Liver (tissue), 9 donors: ENCODE data around the gene SERHL2. TPM values are rescaled to one million over a fixed set of nuclear protein-coding genes. Genes with fewer than 3 reads are reported as not detected.

Experiments
- DNase-seq: peaks from one replicate; pipeline ENCODE4 v3.0.0-alpha.2; 2017; ENCODE audit warnings: low spot score
- H3K27ac ChIP-seq, 2 donors: one replicate each; pipeline ENCODE4 v1.7.0; 2013; ENCODE audit warnings: inconsistent platforms in 2 of 2, low read length in 2 of 2, control low read depth in 1 of 2, low read depth in 1 of 2, mild to moderate bottlenecking in 1 of 2
- H3K27me3 ChIP-seq, 4 donors: one replicate each; pipeline versions ENCODE4 v1.6.1 to v1.7.0; 2013; ENCODE audit warnings: low read length in 3 of 4, inconsistent platforms in 1 of 4, mild to moderate bottlenecking in 1 of 4, moderate library complexity in 1 of 4; ENCODE audit not compliant: control insufficient read depth in 4 of 4, insufficient read depth in 4 of 4
- H3K36me3 ChIP-seq, 4 donors: one replicate each; pipeline versions ENCODE4 v1.6.1 to v1.7.0; 2013; ENCODE audit warnings: low read length in 3 of 4, mild to moderate bottlenecking in 3 of 4, low read depth in 1 of 4, moderate library complexity in 1 of 4; ENCODE audit not compliant: control insufficient read depth in 4 of 4, insufficient read depth in 3 of 4
- H3K4me1 ChIP-seq, 4 donors: one replicate each; pipeline versions ENCODE4 v1.6.1 to v1.7.0; 2013; ENCODE audit warnings: low read length in 3 of 4, mild to moderate bottlenecking in 3 of 4, moderate library complexity in 1 of 4; ENCODE audit not compliant: control insufficient read depth in 4 of 4, insufficient read depth in 4 of 4
- H3K4me3 ChIP-seq, 3 donors: one replicate each; pipeline versions ENCODE4 v1.6.1 to v1.7.0; 2013; ENCODE audit warnings: low read length in 3 of 3, control low read depth in 1 of 3, low read depth in 1 of 3, mild to moderate bottlenecking in 1 of 3
- H3K9ac ChIP-seq, 2 donors: one replicate each; pipeline ENCODE4 v1.7.0; 2013; ENCODE audit warnings: low read length in 2 of 2, mild to moderate bottlenecking in 2 of 2, moderate library complexity in 2 of 2, control low read depth in 1 of 2, low read depth in 1 of 2
- H3K9me3 ChIP-seq, 4 donors: one replicate each; pipeline versions ENCODE4 v1.6.1 to v1.7.0; 2013; ENCODE audit warnings: low read length in 3 of 4; ENCODE audit not compliant: control insufficient read depth in 4 of 4
- EGR1 ChIP-seq, 2 donors: IDR thresholded peaks; 2 replicates each; pipeline ENCODE4 v1.6.1; 2016 to 2018; ENCODE audit warnings: antibody characterized with exemption in 2 of 2, low read depth in 2 of 2
- FOXA1 ChIP-seq: IDR thresholded peaks from 2 replicates; pipeline ENCODE4 v1.6.1; 2016; ENCODE audit warnings: antibody characterized with exemption
- FOXA2 ChIP-seq: IDR thresholded peaks from 2 replicates; pipeline ENCODE4 v1.6.1; 2016; ENCODE audit warnings: antibody characterized with exemption
- GABPA ChIP-seq, 2 donors: IDR thresholded peaks in 1 of 2; conservative IDR thresholded peaks in 1 of 2; 2 replicates each; pipeline ENCODE4 v1.6.1; 2016; ENCODE audit warnings: antibody characterized with exemption in 2 of 2, mild to moderate bottlenecking in 1 of 2, moderate library complexity in 1 of 2
- HNF4A ChIP-seq, 2 donors: conservative IDR thresholded peaks; 2 replicates each; pipeline ENCODE4 v1.6.1; 2016; ENCODE audit warnings: antibody characterized with exemption in 2 of 2, mild to moderate bottlenecking in 2 of 2
- HNF4G ChIP-seq: IDR thresholded peaks from 2 replicates; pipeline ENCODE4 v1.6.1; 2016; ENCODE audit warnings: antibody characterized with exemption
- JUND ChIP-seq, 2 donors: IDR thresholded peaks; 2 replicates each; pipeline ENCODE4 v1.6.1; 2016; ENCODE audit warnings: antibody characterized with exemption in 2 of 2
- MAX ChIP-seq: IDR thresholded peaks from 2 replicates; pipeline ENCODE4 v1.6.1; 2016; ENCODE audit warnings: antibody characterized with exemption
- NR2F2 ChIP-seq: IDR thresholded peaks from 2 replicates; pipeline ENCODE4 v1.6.1; 2016; ENCODE audit warnings: antibody characterized with exemption
- RAD21 ChIP-seq, 2 donors: IDR thresholded peaks; 2 replicates each; pipeline ENCODE4 v1.6.1; 2016; ENCODE audit warnings: antibody characterized with exemption in 2 of 2, mild to moderate bottlenecking in 2 of 2
- REST ChIP-seq: IDR thresholded peaks from 2 replicates; pipeline ENCODE4 v1.6.1; 2016; ENCODE audit warnings: antibody characterized with exemption, mild to moderate bottlenecking
- RXRA ChIP-seq, 2 donors: IDR thresholded peaks; 2 replicates each; pipeline ENCODE4 v1.6.1; 2017 to 2018; ENCODE audit warnings: antibody characterized with exemption in 2 of 2, mild to moderate bottlenecking in 1 of 2
- SP1 ChIP-seq: IDR thresholded peaks from 2 replicates; pipeline ENCODE4 v1.6.1; 2018; ENCODE audit warnings: antibody characterized with exemption, mild to moderate bottlenecking
- TAF1 ChIP-seq: conservative IDR thresholded peaks from 2 replicates; pipeline ENCODE4 v1.6.1; 2016; ENCODE audit warnings: antibody characterized with exemption, mild to moderate bottlenecking
- YY1 ChIP-seq: IDR thresholded peaks from 2 replicates; pipeline ENCODE4 v1.6.1; 2016; ENCODE audit warnings: antibody characterized with exemption, mild to moderate bottlenecking
- ZBTB33 ChIP-seq: IDR thresholded peaks from 2 replicates; pipeline ENCODE4 v1.6.1; 2016; ENCODE audit warnings: antibody characterized with exemption
- WGBS: extraction: QIAGEN DNeasy Blood & Tissue Kit; methylation state at CpG from one replicate; pipeline ENCODE4 v1.1.7; 2013; 5-methylcytosine and 5-hydroxymethylcytosine counted together
- polyA plus RNA-seq, 2 donors: library from polyadenylated mRNA; stranded (reverse) in 1 of 2; unstranded in 1 of 2; fragments of 200-250 nt in 1 of 2; fragments of >200 nt in 1 of 2; fragmentation: Nextera tagmentation in 1 of 2; extraction: Ambion mirVana in 1 of 2; gene quantifications; one replicate each; pipeline versions ENCODE4 v1.2.1 to v1.2.3, GENCODE V29; 2013 to 2015
- total RNA-seq, 2 donors: library from RNA; depleted of rRNA; stranded (reverse); fragments of >200 nt; gene quantifications; one replicate each; pipeline ENCODE4 v1.2.3, GENCODE V29; 2014
- TF ChIP-seq, protein P1 (sequence below): IDR thresholded peaks from 2 replicates; pipeline ENCODE4 v1.6.1; 2016; ENCODE audit warnings: antibody characterized with exemption
- TF ChIP-seq, protein P2 (sequence below): fragments of 150-350 bp; IDR thresholded peaks from 2 replicates; pipeline ENCODE4 v1.5.1; 2017; ENCODE audit warnings: improper control_type of control experiment, low read depth, low read length; ENCODE audit not compliant: missing input control
- donor health status: healthy.
- donor health status: healthy.
- donor health status: healthy.
- donor health status: healthy.
- donor health status: healthy.

The SERHL2 gene
- total and polyA plus RNA-seq, 4 donors: 0.51 to 1.6 (median 0.69) TPM

GRCh38 chr22:42612336-42612735 is 58.6 kb downstream of the SERHL2 start:
- Histone ChIP-seq H3K27me3 (no peaks in the 10 kb centered on the region), H3K9me3 (no peaks in the 10 kb centered on the region), H3K9ac (no peak overlapping the region), H3K36me3 (peaks cover 0 to 6% (median 2%) of the 10 kb centered on the region in 4 donors), H3K4me1 (peaks cover 2 to 43% (median 31%) of the 10 kb centered on the region in 4 donors), H3K4me3 (no peak overlapping the region), H3K27ac (no peak overlapping the region)
- no peak for DNase-seq
- WGBS: 91% methylated on average over 11 of the region's 11 CpGs
- TF ChIP-seq JUND (IDR thresholded peaks at IDR 0.05): no peak
- no peak for TF ChIP-seq FOXA1
- no peak for TF ChIP-seq REST
- TF ChIP-seq, protein P1, sequence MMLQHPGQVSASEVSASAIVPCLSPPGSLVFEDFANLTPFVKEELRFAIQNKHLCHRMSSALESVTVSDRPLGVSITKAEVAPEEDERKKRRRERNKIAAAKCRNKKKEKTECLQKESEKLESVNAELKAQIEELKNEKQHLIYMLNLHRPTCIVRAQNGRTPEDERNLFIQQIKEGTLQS: no peak

DNA sequence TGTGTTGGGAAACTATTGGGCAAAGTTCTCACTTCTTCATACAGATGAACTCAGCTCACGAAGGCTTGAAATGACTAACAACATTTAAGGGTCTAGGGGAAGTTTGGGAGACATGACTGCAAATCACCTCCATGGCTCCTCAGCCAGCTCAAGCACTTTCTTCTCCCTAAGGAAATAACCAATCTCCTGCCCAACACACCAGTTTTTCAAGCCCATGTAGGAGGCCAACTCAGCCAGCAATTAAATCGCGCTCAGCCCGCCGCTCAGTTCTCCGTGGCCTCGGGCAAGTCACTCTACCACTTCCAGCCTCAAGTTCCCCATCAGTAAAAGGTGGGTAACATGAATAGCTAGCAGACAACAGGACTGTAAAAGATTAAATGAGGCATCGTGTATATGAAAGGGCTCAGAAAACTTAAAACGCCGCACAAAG is 60.1 kb downstream of the SERHL2 start:
- Histone ChIP-seq H3K27ac (peak overlapping the region; percentile 89 to 98), H3K4me1 (peaks cover 6 to 43% (median 31%) of the 10 kb centered on the region in 4 donors), H3K9ac (peak overlapping the region; percentile 68 to 87), H3K36me3 (peaks cover 0 to 6% (median 0%) of the 10 kb centered on the region in 4 donors), H3K9me3 (no peaks in the 10 kb centered on the region), H3K27me3 (no peaks in the 10 kb centered on the region), H3K4me3 (peak overlapping the region; percentile 69 to 96 (median 86))
- WGBS: under 1% methylated on average over 10 of the region's 10 CpGs
- TF ChIP-seq HNF4A (conservative IDR thresholded peaks at IDR 0.05): no peak
- no peak for TF ChIP-seq FOXA1
- no peak for TF ChIP-seq REST
- no peak for TF ChIP-seq EGR1 (IDR thresholded peaks at IDR 0.05; ENCODE audit: low read depth in 2 of 2)
- TF ChIP-seq RXRA (IDR thresholded peaks at IDR 0.05): no peak
- no peak for TF ChIP-seq MAX
- no peak for TF ChIP-seq GABPA (IDR thresholded peaks at IDR 0.05 in 1 of 2, conservative IDR thresholded peaks at IDR 0.05 in 1 of 2)
- TF ChIP-seq, protein P1: no peak
- TF ChIP-seq NR2F2: no peak
- TF ChIP-seq JUND (IDR thresholded peaks at IDR 0.05): no peak
- TF ChIP-seq ZBTB33: no peak
- TF ChIP-seq, protein P2, sequence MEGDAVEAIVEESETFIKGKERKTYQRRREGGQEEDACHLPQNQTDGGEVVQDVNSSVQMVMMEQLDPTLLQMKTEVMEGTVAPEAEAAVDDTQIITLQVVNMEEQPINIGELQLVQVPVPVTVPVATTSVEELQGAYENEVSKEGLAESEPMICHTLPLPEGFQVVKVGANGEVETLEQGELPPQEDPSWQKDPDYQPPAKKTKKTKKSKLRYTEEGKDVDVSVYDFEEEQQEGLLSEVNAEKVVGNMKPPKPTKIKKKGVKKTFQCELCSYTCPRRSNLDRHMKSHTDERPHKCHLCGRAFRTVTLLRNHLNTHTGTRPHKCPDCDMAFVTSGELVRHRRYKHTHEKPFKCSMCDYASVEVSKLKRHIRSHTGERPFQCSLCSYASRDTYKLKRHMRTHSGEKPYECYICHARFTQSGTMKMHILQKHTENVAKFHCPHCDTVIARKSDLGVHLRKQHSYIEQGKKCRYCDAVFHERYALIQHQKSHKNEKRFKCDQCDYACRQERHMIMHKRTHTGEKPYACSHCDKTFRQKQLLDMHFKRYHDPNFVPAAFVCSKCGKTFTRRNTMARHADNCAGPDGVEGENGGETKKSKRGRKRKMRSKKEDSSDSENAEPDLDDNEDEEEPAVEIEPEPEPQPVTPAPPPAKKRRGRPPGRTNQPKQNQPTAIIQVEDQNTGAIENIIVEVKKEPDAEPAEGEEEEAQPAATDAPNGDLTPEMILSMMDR: no peak
- TF ChIP-seq SP1: no peak
- TF ChIP-seq RAD21 (IDR thresholded peaks at IDR 0.05): no peak
- no peak for TF ChIP-seq FOXA2
- TF ChIP-seq TAF1: no peak
- TF ChIP-seq YY1: no peak
- no peak for TF ChIP-seq HNF4G
- DNase-seq: no peak
